Panc1 (cell line): ENCODE data around the gene OLFML1. TPM values are rescaled to one million over a fixed set of nuclear protein-coding genes. Genes with fewer than 3 reads are reported as not detected.

Experiments
- ATAC-seq: fragments of 200-7000 bp; cut with Tn5 transposase; 2 replicates; pipeline ENCODE4 v1.9.1; 2020; ENCODE audit warnings: mild to moderate bottlenecking, moderate library complexity
- BruUV-seq: library from RNA; stranded (reverse); fragments of 400-500 nt; replicated peaks from 2 replicates; lab custom pipeline; 2021; lab: Mats Ljungman, UMichigan
- CTCF ChIA-PET: fragments of 300-600 bp; sonication (Branson Sonifier 250); formaldehyde crosslinking; loops from one replicate; lab custom pipeline; 2022; ENCODE audit warnings: antibody characterized with exemption; lab: Charles Lee
- POLR2A ChIA-PET: fragments of 300-600 bp; sonication (Branson Sonifier 250); formaldehyde crosslinking; loops from one replicate; lab custom pipeline; 2022; ENCODE audit warnings: antibody characterized with exemption; lab: Charles Lee
- DNase-seq: peaks from one replicate; pipeline ENCODE4 v3.0.0-alpha.2; 2010; ENCODE audit warnings: low read depth, low spot score
- H3K27ac ChIP-seq: 2 replicates; pipeline ENCODE4 v1.5.1; 2011; ENCODE audit warnings: mild to moderate bottlenecking, low read length, inconsistent platforms
- H3K27me3 ChIP-seq: fragments of 200-500 bp; sonication (Bioruptor generic); 2 replicates; pipeline ENCODE4 v1.6.0; 2014; ENCODE audit warnings: low read length, inconsistent platforms; ENCODE audit not compliant: control insufficient read depth, insufficient read depth
- H3K36me3 ChIP-seq: fragments of 200-500 bp; sonication (Bioruptor generic); 2 replicates; pipeline ENCODE4 v1.5.1; 2014; ENCODE audit warnings: inconsistent platforms, mild to moderate bottlenecking, low read length, moderate library complexity; ENCODE audit not compliant: control insufficient read depth, insufficient read depth
- H3K4me1 ChIP-seq: 2 replicates; pipeline ENCODE4 v1.5.1; 2011; ENCODE audit warnings: inconsistent platforms, mild to moderate bottlenecking, low read length, moderate library complexity; ENCODE audit not compliant: control insufficient read depth, insufficient read depth
- H3K4me3 ChIP-seq, 2 experiments: 2 replicates each; pipeline ENCODE4 v1.5.1; 2011 to 2012; ENCODE audit warnings: low read depth in 2 of 2, low read length in 2 of 2, mild to moderate bottlenecking in 2 of 2, inconsistent platforms in 1 of 2, moderate library complexity in 1 of 2
- H3K9me3 ChIP-seq: fragments of 200-500 bp; sonication (Bioruptor generic); 2 replicates; pipeline ENCODE4 v1.5.1; 2014; ENCODE audit warnings: low read depth, mild to moderate bottlenecking, inconsistent platforms, low read length, moderate library complexity; ENCODE audit not compliant: control insufficient read depth, insufficient read depth
- POLR2AphosphoS5 ChIP-seq: IDR thresholded peaks from 2 replicates; pipeline ENCODE4 v1.6.1; 2012; ENCODE audit warnings: mild to moderate bottlenecking, low read depth, low read length, moderate library complexity
- SIN3A ChIP-seq: IDR thresholded peaks from 2 replicates; pipeline ENCODE4 v1.6.1; 2012; ENCODE audit warnings: low read depth, mild to moderate bottlenecking, low read length, moderate library complexity, borderline replicate concordance; ENCODE audit not compliant: insufficient read depth
- TCF7L2 ChIP-seq: IDR thresholded peaks from 2 replicates; pipeline ENCODE4 v1.6.1; 2011; ENCODE audit warnings: mild to moderate bottlenecking, low read depth, low read length, inconsistent platforms
- in situ Hi-C: cut with HindIII; loops from 2 replicates; pipeline ENCODE4 v1.10.0; 2016; ENCODE audit warnings: low sequenced_read_pairs, low pct_unique_long_range_greater_than_20kb
- intact Hi-C: fragments of 100-400 bp; cut with micrococcal nuclease; formaldehyde crosslinking; loops from one replicate; pipeline ENCODE4 v1.10.0; 2022; ENCODE audit not compliant: unreplicated experiment
- total RNA-seq: library from RNA; stranded (reverse); gene quantifications from one replicate; pipeline ENCODE4 v1.2.1, GENCODE V29; 2021; ENCODE audit not compliant: unreplicated experiment
- TF ChIP-seq, protein P1 (sequence below): fragments of 450-650 bp; IDR thresholded peaks from 2 replicates; pipeline ENCODE4 v1.5.1; 2017; ENCODE audit warnings: mild to moderate bottlenecking
- TF ChIP-seq, protein P2 (sequence below), 2 experiments: IDR thresholded peaks; 2 replicates each; pipeline ENCODE4 v1.6.1; 2011 to 2012; ENCODE audit warnings: low read depth in 2 of 2, control low read depth in 1 of 2, low read length in 1 of 2, mild to moderate bottlenecking in 1 of 2, moderate library complexity in 1 of 2; ENCODE audit not compliant: insufficient read depth in 1 of 2

The OLFML1 gene
- total RNA-seq, 1 experiment from 2014 or later: not detected

DNA sequence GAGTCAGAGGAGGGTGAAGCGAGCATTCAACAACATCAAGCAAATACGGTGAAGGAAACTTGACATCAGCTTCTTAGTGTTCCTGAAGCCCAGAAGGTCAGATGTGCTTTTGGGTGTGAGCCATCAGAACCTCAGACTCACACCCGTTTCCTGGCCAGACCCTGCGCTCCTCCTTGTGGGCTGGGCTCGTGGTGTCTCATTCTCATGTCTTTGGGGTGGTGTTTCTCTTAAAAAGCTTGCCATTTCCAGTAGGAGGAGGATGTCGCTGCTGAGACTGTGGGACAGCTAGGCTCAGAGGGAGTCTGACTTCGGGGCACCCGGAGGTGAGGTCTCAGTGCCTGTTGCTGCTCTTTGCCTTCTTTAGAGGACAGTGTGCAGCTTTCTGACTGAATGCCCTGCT is 52.7 kb downstream of the OLFML1 start:
- DNase-seq (no peak), ATAC-seq (no peak)
- Histone ChIP-seq H3K36me3 (no peaks in the 10 kb centered on the region), H3K4me3 (no peak overlapping the region), H3K27me3 (no peaks in the 10 kb centered on the region), H3K4me1 (peaks cover 2% of the 10 kb centered on the region; the same call in 1 of the 2 replicates), H3K9me3 (no peaks in the 10 kb centered on the region), H3K27ac (no peak overlapping the region)
- no TSS peak for BruUV-seq
- TF ChIP-seq TCF7L2 (no peak), SIN3A (no peak), POLR2AphosphoS5 (no peak)
- TF ChIP-seq, protein P1, sequence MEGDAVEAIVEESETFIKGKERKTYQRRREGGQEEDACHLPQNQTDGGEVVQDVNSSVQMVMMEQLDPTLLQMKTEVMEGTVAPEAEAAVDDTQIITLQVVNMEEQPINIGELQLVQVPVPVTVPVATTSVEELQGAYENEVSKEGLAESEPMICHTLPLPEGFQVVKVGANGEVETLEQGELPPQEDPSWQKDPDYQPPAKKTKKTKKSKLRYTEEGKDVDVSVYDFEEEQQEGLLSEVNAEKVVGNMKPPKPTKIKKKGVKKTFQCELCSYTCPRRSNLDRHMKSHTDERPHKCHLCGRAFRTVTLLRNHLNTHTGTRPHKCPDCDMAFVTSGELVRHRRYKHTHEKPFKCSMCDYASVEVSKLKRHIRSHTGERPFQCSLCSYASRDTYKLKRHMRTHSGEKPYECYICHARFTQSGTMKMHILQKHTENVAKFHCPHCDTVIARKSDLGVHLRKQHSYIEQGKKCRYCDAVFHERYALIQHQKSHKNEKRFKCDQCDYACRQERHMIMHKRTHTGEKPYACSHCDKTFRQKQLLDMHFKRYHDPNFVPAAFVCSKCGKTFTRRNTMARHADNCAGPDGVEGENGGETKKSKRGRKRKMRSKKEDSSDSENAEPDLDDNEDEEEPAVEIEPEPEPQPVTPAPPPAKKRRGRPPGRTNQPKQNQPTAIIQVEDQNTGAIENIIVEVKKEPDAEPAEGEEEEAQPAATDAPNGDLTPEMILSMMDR: no peak
- TF ChIP-seq, protein P2, sequence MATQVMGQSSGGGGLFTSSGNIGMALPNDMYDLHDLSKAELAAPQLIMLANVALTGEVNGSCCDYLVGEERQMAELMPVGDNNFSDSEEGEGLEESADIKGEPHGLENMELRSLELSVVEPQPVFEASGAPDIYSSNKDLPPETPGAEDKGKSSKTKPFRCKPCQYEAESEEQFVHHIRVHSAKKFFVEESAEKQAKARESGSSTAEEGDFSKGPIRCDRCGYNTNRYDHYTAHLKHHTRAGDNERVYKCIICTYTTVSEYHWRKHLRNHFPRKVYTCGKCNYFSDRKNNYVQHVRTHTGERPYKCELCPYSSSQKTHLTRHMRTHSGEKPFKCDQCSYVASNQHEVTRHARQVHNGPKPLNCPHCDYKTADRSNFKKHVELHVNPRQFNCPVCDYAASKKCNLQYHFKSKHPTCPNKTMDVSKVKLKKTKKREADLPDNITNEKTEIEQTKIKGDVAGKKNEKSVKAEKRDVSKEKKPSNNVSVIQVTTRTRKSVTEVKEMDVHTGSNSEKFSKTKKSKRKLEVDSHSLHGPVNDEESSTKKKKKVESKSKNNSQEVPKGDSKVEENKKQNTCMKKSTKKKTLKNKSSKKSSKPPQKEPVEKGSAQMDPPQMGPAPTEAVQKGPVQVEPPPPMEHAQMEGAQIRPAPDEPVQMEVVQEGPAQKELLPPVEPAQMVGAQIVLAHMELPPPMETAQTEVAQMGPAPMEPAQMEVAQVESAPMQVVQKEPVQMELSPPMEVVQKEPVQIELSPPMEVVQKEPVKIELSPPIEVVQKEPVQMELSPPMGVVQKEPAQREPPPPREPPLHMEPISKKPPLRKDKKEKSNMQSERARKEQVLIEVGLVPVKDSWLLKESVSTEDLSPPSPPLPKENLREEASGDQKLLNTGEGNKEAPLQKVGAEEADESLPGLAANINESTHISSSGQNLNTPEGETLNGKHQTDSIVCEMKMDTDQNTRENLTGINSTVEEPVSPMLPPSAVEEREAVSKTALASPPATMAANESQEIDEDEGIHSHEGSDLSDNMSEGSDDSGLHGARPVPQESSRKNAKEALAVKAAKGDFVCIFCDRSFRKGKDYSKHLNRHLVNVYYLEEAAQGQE (IDR thresholded peaks at IDR 0.05; ENCODE audit: insufficient read depth in 1 of 2, low read depth in 2 of 2, low read length in 1 of 2): no peak
- ChIA-PET POLR2A (no interaction called here), CTCF (no interaction called here)
- in situ Hi-C loops (no loop called here), intact Hi-C loops (no loop called here)

DNA sequence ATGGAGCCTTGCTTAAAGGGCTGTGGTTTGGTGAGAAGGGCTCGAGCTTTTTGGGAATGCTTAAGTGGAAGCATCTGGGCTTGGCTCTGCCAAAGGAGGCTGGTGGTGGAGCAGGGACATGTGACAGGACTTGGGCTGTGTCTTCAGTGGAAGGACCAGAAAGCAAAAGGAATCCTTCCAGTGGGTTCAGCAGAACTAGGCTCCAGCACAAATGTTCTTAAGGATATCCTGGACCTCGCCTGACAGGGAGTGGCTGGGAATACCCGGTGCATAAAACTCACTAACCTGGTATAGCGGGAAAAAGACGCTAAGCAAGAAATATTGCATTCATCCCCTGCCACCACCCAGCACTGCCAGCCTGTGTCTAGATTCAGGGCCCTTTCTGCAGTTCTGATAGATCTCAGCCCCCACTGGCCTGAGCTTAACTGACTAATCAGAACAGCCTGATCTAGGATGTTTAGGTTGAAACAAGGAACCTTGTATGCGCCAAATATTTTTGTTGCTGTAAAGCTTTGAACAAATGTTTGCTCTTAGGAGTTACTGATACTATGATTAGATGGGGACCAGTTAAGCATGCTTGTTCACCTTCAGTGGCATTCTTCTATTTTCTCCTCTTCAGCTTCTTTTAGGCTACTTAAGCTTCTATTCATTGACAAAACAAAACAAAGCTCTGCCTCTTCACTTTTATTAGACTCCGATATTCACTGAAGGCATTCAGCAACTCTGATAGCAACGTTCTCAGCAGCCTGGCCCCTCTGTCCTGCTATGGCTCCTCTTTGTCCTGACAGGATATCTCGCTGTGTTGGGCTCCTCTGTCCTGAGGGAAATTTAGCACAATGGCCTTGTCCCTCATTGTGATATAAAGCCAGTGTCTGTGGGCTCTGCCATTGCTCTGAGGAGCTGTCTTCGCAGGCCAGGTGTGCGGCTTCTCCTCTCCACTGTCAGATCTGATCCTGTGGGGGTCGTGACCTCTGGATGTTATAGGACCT is 53.5 kb downstream of the OLFML1 start:
- DNase-seq (no peak), ATAC-seq (no peak)
- no peak overlapping the region for H3K27ac ChIP-seq
- TF ChIP-seq TCF7L2 (no peak), POLR2AphosphoS5 (no peak)
- TF ChIP-seq, protein P2 (IDR thresholded peaks at IDR 0.05; ENCODE audit: insufficient read depth in 1 of 2, low read depth in 2 of 2, low read length in 1 of 2): no peak
- BruUV-seq: no TSS peak
- ChIA-PET CTCF (no interaction called here), POLR2A (no interaction called here)
- H3K27me3 ChIP-seq: no peaks in the 10 kb centered on the region
- H3K9me3 ChIP-seq: no peaks in the 10 kb centered on the region
- H3K36me3 ChIP-seq: no peaks in the 10 kb centered on the region
- in situ Hi-C loops (no loop called here), intact Hi-C loops (no loop called here)
- H3K4me3 ChIP-seq: no peak overlapping the region
- H3K4me1 ChIP-seq: peaks cover 4% of the 10 kb centered on the region; the same call in 1 of the 2 replicates
